Natural killer cell (primary cell): Measurements from ENCODE around the gene FBXL4. TPM values are rescaled to one million over a fixed set of nuclear protein-coding genes. Genes with fewer than 3 reads are reported as not detected.

Source experiments
- ATAC-seq, 3 donors: fragments of 150-1000 bp in 2 of 3; fragments of 200-7000 bp in 1 of 3; cut with Tn5 transposase; 1 replicate in 1 of 3; 2 replicates in 2 of 3; pipeline ENCODE4 v1.10.0; 2021; ENCODE audit warnings: mild to moderate bottlenecking in 2 of 3, moderate library complexity in 2 of 3
- DNase-seq, 2 donors: peaks; one replicate each; pipeline versions ENCODE4 v3.0.0 to v3.0.0-alpha.2; 2013 to 2021; ENCODE audit warnings: mixed read lengths in 1 of 2
- H3K27ac ChIP-seq: one replicate; pipeline ENCODE4 v1.5.1; 2013; ENCODE audit warnings: mild to moderate bottlenecking, low read length
- H3K27me3 ChIP-seq: one replicate; pipeline ENCODE4 v1.6.1; 2013; ENCODE audit warnings: low read length; ENCODE audit not compliant: control insufficient read depth, insufficient read depth
- H3K36me3 ChIP-seq: one replicate; pipeline ENCODE4 v1.6.1; 2013; ENCODE audit warnings: low read length; ENCODE audit not compliant: control insufficient read depth, insufficient read depth
- H3K4me1 ChIP-seq: one replicate; pipeline ENCODE4 v1.6.1; 2013; ENCODE audit warnings: low read length; ENCODE audit not compliant: control insufficient read depth, insufficient read depth
- H3K4me3 ChIP-seq: one replicate; pipeline ENCODE4 v1.5.1; 2013; ENCODE audit warnings: low read length
- H3K9me3 ChIP-seq: one replicate; pipeline ENCODE4 v1.6.1; 2013; ENCODE audit warnings: low read length; ENCODE audit not compliant: control insufficient read depth, insufficient read depth
- H3K27ac Mint-ChIP-seq, 2 donors: one replicate each; pipeline ENCODE4 v1.8.0; 2022; ENCODE audit warnings: mild to moderate bottlenecking in 2 of 2, mixed read lengths in 2 of 2, moderate library complexity in 1 of 2
- H3K27me3 Mint-ChIP-seq, 2 donors: one replicate each; pipeline ENCODE4 v1.8.0; 2022; ENCODE audit warnings: low read depth in 2 of 2, mixed read lengths in 2 of 2
- H3K36me3 Mint-ChIP-seq: one replicate; pipeline ENCODE4 v1.8.0; 2022; ENCODE audit warnings: mixed read lengths
- H3K4me1 Mint-ChIP-seq, 2 donors: one replicate each; pipeline ENCODE4 v1.8.0; 2022; ENCODE audit warnings: mixed read lengths in 2 of 2
- H3K4me3 Mint-ChIP-seq: one replicate; pipeline ENCODE4 v1.8.0; 2022; ENCODE audit warnings: mild to moderate bottlenecking, moderate library complexity, mixed read lengths
- H3K9me3 Mint-ChIP-seq, 2 donors: one replicate each; pipeline ENCODE4 v1.8.0; 2022; ENCODE audit warnings: mixed read lengths in 2 of 2
- WGBS: methylation state at CpG from one replicate; pipeline ENCODE4 v1.1.7; 2013; ENCODE audit warnings: missing lambda C conversion rate; ENCODE audit not compliant: insufficient coverage; 5-methylcytosine and 5-hydroxymethylcytosine counted together
- intact Hi-C: fragments of 100-400 bp; cut with micrococcal nuclease; formaldehyde crosslinking; loops from one replicate; pipeline ENCODE4 v1.14.2; 2022
- total RNA-seq, 4 donors: library from RNA; stranded (reverse); fragments of 120-200 nt in 1 of 4; gene quantifications; one replicate each; pipeline versions ENCODE4 v1.2.3 to v1.2.4, GENCODE V29; 2013 to 2022
- TF ChIP-seq, protein P1 (sequence below): fragments of 200-600 bp; IDR thresholded peaks from one replicate; pipeline ENCODE4 v1.8.0; 2022; ENCODE audit warnings: antibody characterized with exemption

The FBXL4 gene
- total RNA-seq, 3 donors from 2014 or later (not counting 1 experiment from before 2014, with no cell fraction given) = 8.8 to 15.1 (median 11.3) TPM

DNA sequence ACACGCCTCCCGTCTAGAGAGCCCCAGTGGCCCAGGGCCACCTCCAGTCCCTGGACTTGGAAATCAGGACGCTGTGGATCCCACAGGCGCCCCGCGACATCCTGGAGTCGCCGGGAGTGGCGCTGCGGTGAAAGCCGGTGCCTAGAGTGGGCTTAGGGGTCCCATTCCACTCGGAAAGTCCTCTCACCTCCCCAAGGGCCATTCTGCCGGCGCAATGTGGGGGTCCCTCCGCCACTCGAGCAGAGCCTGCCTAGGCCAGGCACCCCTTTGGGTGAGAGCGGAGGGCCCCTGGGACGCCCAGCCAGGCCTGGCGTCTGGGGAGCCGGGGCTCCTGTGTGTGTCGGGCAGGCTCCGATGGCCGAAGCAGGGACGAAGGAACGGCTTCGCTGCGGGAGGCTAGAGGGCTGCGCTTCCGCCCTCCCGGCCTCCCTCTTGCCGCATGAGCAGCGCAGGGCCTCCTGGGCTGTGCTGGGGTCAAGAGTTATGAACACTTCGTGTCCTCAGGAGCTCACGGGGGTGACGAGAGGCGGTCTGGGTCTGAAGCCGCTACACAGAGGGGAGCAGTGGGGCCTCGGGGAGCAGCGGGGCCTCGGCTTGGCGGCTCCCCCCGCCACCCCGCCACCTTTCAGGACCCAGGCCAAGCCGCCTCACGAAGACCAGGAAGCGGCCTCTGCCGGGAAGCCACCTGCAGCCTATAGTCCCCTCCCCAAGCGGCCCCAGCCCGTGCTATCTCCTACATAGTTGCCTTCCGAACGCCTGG, 99.8 kb downstream of the FBXL4 start:
- H3K4me1 Mint-ChIP-seq = peaks cover 14 to 23% of the 10 kb centered on the region in 2 donors
- H3K36me3 Mint-ChIP-seq = no peaks in the 10 kb centered on the region
- ATAC-seq (peak; percentile 30 to 49 (median 37)), DNase-seq (no peak)
- WGBS = 3% methylated on average over 51 of the region's 51 CpGs
- no peak overlapping the region for H3K27ac ChIP-seq
- TF ChIP-seq, protein P1, sequence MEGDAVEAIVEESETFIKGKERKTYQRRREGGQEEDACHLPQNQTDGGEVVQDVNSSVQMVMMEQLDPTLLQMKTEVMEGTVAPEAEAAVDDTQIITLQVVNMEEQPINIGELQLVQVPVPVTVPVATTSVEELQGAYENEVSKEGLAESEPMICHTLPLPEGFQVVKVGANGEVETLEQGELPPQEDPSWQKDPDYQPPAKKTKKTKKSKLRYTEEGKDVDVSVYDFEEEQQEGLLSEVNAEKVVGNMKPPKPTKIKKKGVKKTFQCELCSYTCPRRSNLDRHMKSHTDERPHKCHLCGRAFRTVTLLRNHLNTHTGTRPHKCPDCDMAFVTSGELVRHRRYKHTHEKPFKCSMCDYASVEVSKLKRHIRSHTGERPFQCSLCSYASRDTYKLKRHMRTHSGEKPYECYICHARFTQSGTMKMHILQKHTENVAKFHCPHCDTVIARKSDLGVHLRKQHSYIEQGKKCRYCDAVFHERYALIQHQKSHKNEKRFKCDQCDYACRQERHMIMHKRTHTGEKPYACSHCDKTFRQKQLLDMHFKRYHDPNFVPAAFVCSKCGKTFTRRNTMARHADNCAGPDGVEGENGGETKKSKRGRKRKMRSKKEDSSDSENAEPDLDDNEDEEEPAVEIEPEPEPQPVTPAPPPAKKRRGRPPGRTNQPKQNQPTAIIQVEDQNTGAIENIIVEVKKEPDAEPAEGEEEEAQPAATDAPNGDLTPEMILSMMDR = no peak
- no peaks in the 10 kb centered on the region for H3K9me3 Mint-ChIP-seq
- peaks cover 29% of the 10 kb centered on the region for H3K4me1 ChIP-seq
- peaks cover 4% of the 10 kb centered on the region for H3K9me3 ChIP-seq
- no peak overlapping the region for H3K27ac Mint-ChIP-seq
- H3K27me3 ChIP-seq = peaks cover 69% of the 10 kb centered on the region
- no peaks in the 10 kb centered on the region for H3K36me3 ChIP-seq
- no peak overlapping the region for H3K4me3 ChIP-seq
- H3K27me3 Mint-ChIP-seq = peaks cover 60 to 71% of the 10 kb centered on the region in 2 donors
- intact Hi-C loops = loop anchor here (10.0 kb wide), 1 partner anchor 87 kb away; no protein-coding TSS in a partner anchor
- no peak overlapping the region for H3K4me3 Mint-ChIP-seq

DNA sequence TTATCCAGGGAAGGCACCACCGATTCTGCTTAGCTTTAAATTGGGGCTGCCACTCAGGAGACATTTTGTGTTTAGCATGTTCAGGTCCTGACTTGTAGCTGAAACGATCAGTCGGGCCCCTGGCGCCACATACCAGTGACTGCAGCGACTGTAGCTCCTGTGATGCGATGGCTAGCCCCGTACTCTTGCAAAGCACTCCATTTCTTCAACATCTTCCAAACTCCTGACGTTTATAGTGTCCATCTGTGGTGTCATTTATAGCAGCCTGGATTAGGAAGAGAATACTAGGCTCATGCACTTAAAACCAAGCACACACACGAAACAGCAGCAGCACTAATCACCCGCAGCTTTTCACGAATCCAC, 100.3 kb downstream of the FBXL4 start:
- H3K27me3 ChIP-seq = peaks cover 75% of the 10 kb centered on the region
- peaks cover 29% of the 10 kb centered on the region for H3K4me1 ChIP-seq
- peaks cover 64 to 76% of the 10 kb centered on the region in 2 donors for H3K27me3 Mint-ChIP-seq
- no peak overlapping the region for H3K27ac ChIP-seq
- no peak for ATAC-seq
- H3K9me3 ChIP-seq = peaks cover 4% of the 10 kb centered on the region
- no peak overlapping the region for H3K4me3 ChIP-seq
- H3K9me3 Mint-ChIP-seq = no peaks in the 10 kb centered on the region
- no peak for DNase-seq
- TF ChIP-seq, protein P1 = no peak
- no peaks in the 10 kb centered on the region for H3K36me3 Mint-ChIP-seq
- no peak overlapping the region for H3K4me3 Mint-ChIP-seq
- intact Hi-C loops = loop anchor here (10.0 kb wide), 1 partner anchor 87 kb away; no protein-coding TSS in a partner anchor
- no peak overlapping the region for H3K27ac Mint-ChIP-seq
- WGBS = 19% methylated on average over 10 of the region's 11 CpGs
- H3K4me1 Mint-ChIP-seq = peaks cover 14 to 23% of the 10 kb centered on the region in 2 donors
- H3K36me3 ChIP-seq = no peaks in the 10 kb centered on the region

DNA sequence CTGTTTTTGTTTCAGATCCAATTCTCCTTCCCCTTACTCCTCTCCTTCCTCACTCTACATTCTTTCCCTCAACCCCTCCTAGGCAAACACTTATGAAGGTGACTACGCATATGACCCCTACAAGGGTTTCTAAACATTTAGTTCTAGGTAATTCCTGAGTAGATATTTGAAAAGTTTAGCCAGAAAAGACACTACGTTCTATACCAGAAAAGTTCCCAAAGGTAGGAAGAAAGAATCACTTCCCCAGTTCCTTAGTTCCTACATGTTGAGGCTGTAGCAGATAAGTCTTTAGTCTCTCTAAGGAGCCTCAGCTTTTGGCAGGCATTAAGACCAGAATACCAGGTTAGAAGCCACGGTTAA, 101.7 kb downstream of the FBXL4 start:
- no peak overlapping the region for H3K4me3 ChIP-seq
- H3K4me1 Mint-ChIP-seq = peaks cover 14 to 23% of the 10 kb centered on the region in 2 donors
- peaks cover 4% of the 10 kb centered on the region for H3K9me3 ChIP-seq
- ATAC-seq = no peak
- peaks cover 29% of the 10 kb centered on the region for H3K4me1 ChIP-seq
- intact Hi-C loops = loop anchor here (10.0 kb wide), 1 partner anchor 89 kb away; no protein-coding TSS in a partner anchor
- H3K36me3 ChIP-seq = no peaks in the 10 kb centered on the region
- H3K27ac ChIP-seq = no peak overlapping the region
- DNase-seq = no peak
- no peaks in the 10 kb centered on the region for H3K36me3 Mint-ChIP-seq
- peaks cover 82% of the 10 kb centered on the region for H3K27me3 ChIP-seq
- peaks cover 70 to 85% of the 10 kb centered on the region in 2 donors for H3K27me3 Mint-ChIP-seq
- H3K27ac Mint-ChIP-seq = no peak overlapping the region
- peak overlapping the region; percentile 74 for H3K4me3 Mint-ChIP-seq
- TF ChIP-seq, protein P1 = peak; percentile 37
- no peaks in the 10 kb centered on the region for H3K9me3 Mint-ChIP-seq
- 55% methylated on average over 3 of the region's 3 CpGs for WGBS
